GM18508 (cell line): ENCODE data around the gene PFDN1.
"Not testable (repeated sequence)": the region's sequence is repeated elsewhere in the genome, so short reads cannot be mapped to it uniquely, and the experiment has no call there.

Experiments used
- ATAC-seq: cut with Tn5 transposase; IDR thresholded peaks from one replicate; pipeline ENCODE4 v1.9.1; 2021; ENCODE audit warnings: moderate number of reproducible peaks; ENCODE audit not compliant: insufficient read depth, unreplicated experiment

Gene PFDN1

GRCh38 chr5:140302786-140303639 lies at the start of gene PFDN1:
PFDN1 (minus strand) TSS chr5:140303101; CDS start chr5:140303073, 28 bp downstream.
- peak; percentile 76 for ATAC-seq

- ATAC-seq = peak; percentile 52
Observed at GRCh38 chr5:140351609-140352334, 48.9 kb upstream of the PFDN1 start.

- ATAC-seq = no peak
Observed at GRCh38 chr5:140349244-140349643, 46.3 kb upstream of the PFDN1 start.

- no peak for ATAC-seq
Observed at GRCh38 chr5:140348104-140348503, 45.2 kb upstream of the PFDN1 start.

- no peak for ATAC-seq
Observed at GRCh38 chr5:140347360-140347759, 44.5 kb upstream of the PFDN1 start.

GRCh38 chr5:140346348-140347221 lies 43.7 kb upstream of the PFDN1 start, which contains the start of gene HBEGF:
HBEGF (minus strand) TSS chr5:140346603; CDS start chr5:140346328, 275 bp downstream.
- ATAC-seq = no peak

GRCh38 chr5:140345919-140346347 lies 43.0 kb upstream of the PFDN1 start:
- ATAC-seq = no peak

- no peak for ATAC-seq
Observed at GRCh38 chr5:140344683-140345423, 42.0 kb upstream of the PFDN1 start.

GRCh38 chr5:140343849-140344248 lies 40.9 kb upstream of the PFDN1 start:
- not testable (repeated sequence) for ATAC-seq

GRCh38 chr5:140342896-140343295 lies 40.0 kb upstream of the PFDN1 start:
- no peak for ATAC-seq

GRCh38 chr5:140342287-140342686 lies 39.4 kb upstream of the PFDN1 start:
- no peak for ATAC-seq

GRCh38 chr5:140341591-140341990 lies 38.7 kb upstream of the PFDN1 start:
- no peak for ATAC-seq

GRCh38 chr5:140340605-140341121 lies 37.8 kb upstream of the PFDN1 start:
- ATAC-seq = no peak

- ATAC-seq = no peak
Observed at GRCh38 chr5:140339636-140340035, 36.7 kb upstream of the PFDN1 start.

- ATAC-seq = no peak
Observed at GRCh38 chr5:140338908-140339307, 36.0 kb upstream of the PFDN1 start.

GRCh38 chr5:140338336-140338735 lies 35.4 kb upstream of the PFDN1 start:
- no peak for ATAC-seq

GRCh38 chr5:140337880-140338279 lies 35.0 kb upstream of the PFDN1 start:
- no peak for ATAC-seq

- no peak for ATAC-seq
Observed at GRCh38 chr5:140336388-140336787, 33.5 kb upstream of the PFDN1 start.

- ATAC-seq = no peak
Observed at GRCh38 chr5:140331638-140332037, 28.7 kb upstream of the PFDN1 start.
